ENCODE measurements around the gene FAM3D.
A peak's percentile ranks its signal among the peaks of the same experiment; 100 is the strongest.

The FAM3D gene

GRCh38 chr3:58651276-58651675 lies 15.3 kb downstream of the FAM3D start:
- DNase-seq: no peak

GRCh38 chr3:58647381-58648141 lies 19.0 kb downstream of the FAM3D start:
- no peak for DNase-seq

- DNase-seq: no peak
Measured at GRCh38 chr3:58646503-58646902, 20.1 kb downstream of the FAM3D start.

- DNase-seq: no peak
Measured at GRCh38 chr3:58645726-58646125, 20.8 kb downstream of the FAM3D start.

GRCh38 chr3:58642846-58643245 lies 23.7 kb downstream of the FAM3D start:
- DNase-seq: no peak

GRCh38 chr3:58640700-58641372 lies 25.7 kb downstream of the FAM3D start:
- peak; percentile 83 for DNase-seq

- no peak for DNase-seq
Measured at GRCh38 chr3:58639842-58640241, 26.7 kb downstream of the FAM3D start.

- DNase-seq: no peak
Measured at GRCh38 chr3:58639001-58639400, 27.6 kb downstream of the FAM3D start.

- no peak for DNase-seq
Measured at GRCh38 chr3:58638591-58638990, 28.0 kb downstream of the FAM3D start.

GRCh38 chr3:58637509-58637908 lies 29.1 kb downstream of the FAM3D start:
- DNase-seq: no peak

- no peak for DNase-seq
Measured at GRCh38 chr3:58635371-58636285, 30.9 kb downstream of the FAM3D start.

- no peak for DNase-seq
Measured at GRCh38 chr3:58633157-58633865, 33.3 kb downstream of the FAM3D start.

GRCh38 chr3:58631742-58632141 lies 34.8 kb downstream of the FAM3D start:
- no peak for DNase-seq

GRCh38 chr3:58630710-58631092 lies 35.9 kb downstream of the FAM3D start:
- DNase-seq: no peak

- DNase-seq: peak; percentile 85
Measured at GRCh38 chr3:58630076-58630709, 36.4 kb downstream of the FAM3D start.

GRCh38 chr3:58629629-58630028 lies 36.9 kb downstream of the FAM3D start:
- no peak for DNase-seq

- no peak for DNase-seq
Measured at GRCh38 chr3:58628823-58629562, 37.6 kb downstream of the FAM3D start.

- DNase-seq: no peak
Measured at GRCh38 chr3:58627941-58628340, 38.6 kb downstream of the FAM3D start.

- DNase-seq: no peak
Measured at GRCh38 chr3:58627570-58627885, 39.0 kb downstream of the FAM3D start.

- no peak for DNase-seq
Measured at GRCh38 chr3:58626841-58627569, 39.6 kb downstream of the FAM3D start.

GRCh38 chr3:58625196-58625824 lies 41.3 kb downstream of the FAM3D start:
- no peak for DNase-seq
